Effector memory CD8-positive, alpha-beta T cell (primary cell): Measurements from ENCODE around the gene ZPBP2.

Experiments
- ATAC-seq: fragments of 150-1000 bp; cut with Tn5 transposase; replicated peaks from 2 replicates; pipeline ENCODE4 v1.10.0; 2021; ENCODE audit warnings: mild to moderate bottlenecking, moderate library complexity
- DNase-seq, 3 experiments: peaks; one replicate each; pipeline ENCODE4 v3.0.0; 2021
- H3K27ac Mint-ChIP-seq, 2 donors: one replicate each; pipeline ENCODE4 v1.8.0; 2022; ENCODE audit warnings: mild to moderate bottlenecking in 2 of 2, mixed read lengths in 2 of 2, moderate library complexity in 2 of 2
- H3K27me3 Mint-ChIP-seq, 2 donors: one replicate each; pipeline ENCODE4 v1.8.0; 2022; ENCODE audit warnings: mixed read lengths in 2 of 2
- H3K36me3 Mint-ChIP-seq: one replicate; pipeline ENCODE4 v1.8.0; 2022; ENCODE audit warnings: mild to moderate bottlenecking, moderate library complexity, mixed read lengths; ENCODE audit not compliant: insufficient read depth
- H3K4me1 Mint-ChIP-seq, 2 donors: one replicate each; pipeline ENCODE4 v1.8.0; 2022; ENCODE audit warnings: low read depth in 2 of 2, mixed read lengths in 2 of 2
- H3K4me3 Mint-ChIP-seq, 2 donors: one replicate each; pipeline ENCODE4 v1.8.0; 2022; ENCODE audit warnings: mild to moderate bottlenecking in 2 of 2, mixed read lengths in 2 of 2, moderate library complexity in 2 of 2
- H3K9me3 Mint-ChIP-seq, 2 donors: one replicate each; pipeline ENCODE4 v1.8.0; 2022; ENCODE audit warnings: mixed read lengths in 2 of 2

ZPBP2 gene

GRCh38 chr17:39903158-39903884, 35.3 kb downstream of the ZPBP2 start:
- no peaks in the 10 kb centered on the region for H3K27me3 Mint-ChIP-seq
- peak overlapping the region; percentile 45 to 71 for H3K27ac Mint-ChIP-seq
- no peak for DNase-seq
- peak overlapping the region in 1 of 2 donors; percentile 5 for H3K4me3 Mint-ChIP-seq
- H3K4me1 Mint-ChIP-seq = peaks cover 11 to 18% of the 10 kb centered on the region in 2 donors
- ATAC-seq = peak; percentile 75
- no peaks in the 10 kb centered on the region for H3K9me3 Mint-ChIP-seq
- H3K36me3 Mint-ChIP-seq = peaks cover 15% of the 10 kb centered on the region

GRCh38 chr17:39904990-39905288, 36.9 kb downstream of the ZPBP2 start:
- DNase-seq (no peak), ATAC-seq (no peak)
- Mint-ChIP-seq H3K4me1 (peaks cover 11 to 18% of the 10 kb centered on the region in 2 donors), H3K27ac (no peak overlapping the region), H3K27me3 (no peaks in the 10 kb centered on the region), H3K4me3 (no peak overlapping the region), H3K36me3 (peaks cover 16% of the 10 kb centered on the region), H3K9me3 (no peaks in the 10 kb centered on the region)

GRCh38 chr17:39908789-39909352, 40.9 kb downstream of the ZPBP2 start:
- no peak for DNase-seq

GRCh38 chr17:39913989-39914388, 46.0 kb downstream of the ZPBP2 start:
- peaks cover 33% of the 10 kb centered on the region for H3K36me3 Mint-ChIP-seq

More at GRCh38 chr17:39908789-39909352, 40.9 kb downstream of the ZPBP2 start:
- Mint-ChIP-seq H3K9me3 (no peaks in the 10 kb centered on the region), H3K27me3 (no peaks in the 10 kb centered on the region), H3K36me3 (peaks cover 25% of the 10 kb centered on the region), H3K27ac (no peak overlapping the region), H3K4me3 (no peak overlapping the region), H3K4me1 (peaks cover 4 to 11% of the 10 kb centered on the region in 2 donors)
- ATAC-seq = no peak

GRCh38 chr17:39915559-39915958, 47.6 kb downstream of the ZPBP2 start:
- Mint-ChIP-seq H3K4me1 (peaks cover 17 to 23% of the 10 kb centered on the region in 2 donors), H3K9me3 (no peaks in the 10 kb centered on the region), H3K27me3 (no peaks in the 10 kb centered on the region), H3K27ac (peak overlapping the region in 1 of 2 donors; percentile 29), H3K36me3 (peaks cover 37% of the 10 kb centered on the region), H3K4me3 (no peak overlapping the region)
- DNase-seq = no peak
- ATAC-seq = no peak

More at GRCh38 chr17:39913989-39914388, 46.0 kb downstream of the ZPBP2 start:
- no peak for DNase-seq
- no peak for ATAC-seq
- Mint-ChIP-seq H3K27me3 (no peaks in the 10 kb centered on the region), H3K4me1 (peaks cover 14 to 17% of the 10 kb centered on the region in 2 donors), H3K9me3 (no peaks in the 10 kb centered on the region), H3K27ac (no peak overlapping the region), H3K4me3 (no peak overlapping the region)

GRCh38 chr17:39916918-39917317, 48.9 kb downstream of the ZPBP2 start:
- no peak for DNase-seq
- Mint-ChIP-seq H3K27me3 (no peaks in the 10 kb centered on the region), H3K27ac (peak overlapping the region; percentile 44 to 55), H3K4me1 (peaks cover 26 to 29% of the 10 kb centered on the region in 2 donors), H3K9me3 (no peaks in the 10 kb centered on the region), H3K36me3 (peaks cover 39% of the 10 kb centered on the region), H3K4me3 (no peak overlapping the region)
- no peak for ATAC-seq

GRCh38 chr17:39919087-39919683, 51.2 kb downstream of the ZPBP2 start:
- ATAC-seq = no peak
- H3K27ac Mint-ChIP-seq = peak overlapping the region; percentile 22 to 55
- H3K4me3 Mint-ChIP-seq = peak overlapping the region; percentile 10 to 25
- H3K4me1 Mint-ChIP-seq = peaks cover 39% of the 10 kb centered on the region in 2 donors
- H3K9me3 Mint-ChIP-seq = no peaks in the 10 kb centered on the region
- no peaks in the 10 kb centered on the region for H3K27me3 Mint-ChIP-seq
- H3K36me3 Mint-ChIP-seq = peaks cover 45% of the 10 kb centered on the region
- DNase-seq = no peak

GRCh38 chr17:39920218-39921210, 52.5 kb downstream of the ZPBP2 start:
- Mint-ChIP-seq H3K4me3 (peak overlapping the region in 1 of 2 donors; percentile 26), H3K36me3 (peaks cover 51% of the 10 kb centered on the region), H3K27ac (peak overlapping the region; percentile 83 to 87), H3K4me1 (peaks cover 52% of the 10 kb centered on the region in 2 donors), H3K27me3 (no peaks in the 10 kb centered on the region), H3K9me3 (no peaks in the 10 kb centered on the region)
- DNase-seq = no peak
- ATAC-seq = peak; percentile 56

- no peak for ATAC-seq
- H3K4me1 Mint-ChIP-seq = peaks cover 60% of the 10 kb centered on the region in 2 donors
- peak overlapping the region; percentile 83 to 87 for H3K27ac Mint-ChIP-seq
- H3K36me3 Mint-ChIP-seq = peaks cover 59% of the 10 kb centered on the region
- H3K4me3 Mint-ChIP-seq = peak overlapping the region in 1 of 2 donors; percentile 26
- no peak for DNase-seq
- H3K9me3 Mint-ChIP-seq = no peaks in the 10 kb centered on the region
- H3K27me3 Mint-ChIP-seq = no peaks in the 10 kb centered on the region
These were observed 53.3 kb downstream of the ZPBP2 start for GRCh38 chr17:39921323-39921722.

GRCh38 chr17:39922006-39922405, 54.0 kb downstream of the ZPBP2 start:
- ATAC-seq (no peak), DNase-seq (no peak)
- peak overlapping the region; percentile 18 to 33 for H3K4me3 Mint-ChIP-seq
- peaks cover 62 to 63% of the 10 kb centered on the region in 2 donors for H3K4me1 Mint-ChIP-seq
- no peaks in the 10 kb centered on the region for H3K27me3 Mint-ChIP-seq
- no peaks in the 10 kb centered on the region for H3K9me3 Mint-ChIP-seq
- H3K36me3 Mint-ChIP-seq = peaks cover 62% of the 10 kb centered on the region
- peak overlapping the region; percentile 83 to 87 for H3K27ac Mint-ChIP-seq

GRCh38 chr17:39923230-39923629, 55.2 kb downstream of the ZPBP2 start:
- ATAC-seq (no peak), DNase-seq (no peak)
- Mint-ChIP-seq H3K27ac (peak overlapping the region; percentile 35 to 83), H3K27me3 (no peaks in the 10 kb centered on the region), H3K36me3 (peaks cover 62% of the 10 kb centered on the region), H3K4me1 (peaks cover 63% of the 10 kb centered on the region in 2 donors), H3K4me3 (peak overlapping the region; percentile 48 to 92), H3K9me3 (no peaks in the 10 kb centered on the region)

GRCh38 chr17:39923836-39924690, 56.1 kb downstream of the ZPBP2 start:
- Mint-ChIP-seq H3K27ac (peak overlapping the region; percentile 94 to 97), H3K36me3 (peaks cover 59% of the 10 kb centered on the region), H3K9me3 (no peaks in the 10 kb centered on the region), H3K4me3 (peak overlapping the region; percentile 87 to 92), H3K4me1 (peaks cover 56 to 57% of the 10 kb centered on the region in 2 donors), H3K27me3 (no peaks in the 10 kb centered on the region)
- DNase-seq (no peak), ATAC-seq (no peak)
